Stomach (tissue), 9 donors: ENCODE results near the gene STAT5B. TPM values are rescaled to one million over a fixed set of nuclear protein-coding genes. Genes with fewer than 3 reads are reported as not detected.

Source experiments
- DNase-seq, 2 donors: peaks; one replicate each; pipeline versions ENCODE4 v3.0.0 to v3.0.0-alpha.2; 2013 to 2019
- H3K27ac ChIP-seq, 5 donors: fragments of 200-600 bp in 4 of 5; sonication (generic) in 4 of 5; one replicate each; pipeline ENCODE4 v1.5.1; 2013 to 2019; ENCODE audit warnings: mild to moderate bottlenecking in 1 of 5, moderate library complexity in 1 of 5
- H3K27me3 ChIP-seq, 3 donors: fragments of 200-600 bp; sonication (generic); one replicate each; pipeline ENCODE4 v1.5.1; 2017 to 2019; ENCODE audit warnings: mixed run types in 1 of 3
- H3K36me3 ChIP-seq, 4 donors: fragments of 200-600 bp; sonication (generic); 1 replicate in 3 of 4; 2 replicates in 1 of 4; pipeline ENCODE4 v1.5.1; 2016 to 2019
- H3K4me1 ChIP-seq, 4 donors: fragments of 200-600 bp; sonication (generic); one replicate each; pipeline ENCODE4 v1.5.1; 2016 to 2019
- H3K4me3 ChIP-seq, 4 donors: fragments of 200-600 bp; sonication (generic) in 3 of 4; one replicate each; pipeline ENCODE4 v1.5.1; 2016 to 2019; ENCODE audit warnings: mild to moderate bottlenecking in 1 of 4
- H3K9me3 ChIP-seq, 4 donors: fragments of 200-600 bp; sonication (generic); one replicate each; pipeline ENCODE4 v1.5.1; 2016 to 2019
- EP300 ChIP-seq: sonication (generic); formaldehyde crosslinking; IDR thresholded peaks from one replicate; pipeline ENCODE4 v1.6.1; 2017; ENCODE audit warnings: antibody characterized with exemption
- POLR2A ChIP-seq, 4 donors: fragments of 450-650 bp; IDR thresholded peaks; one replicate each; pipeline ENCODE4 v1.6.1; 2016; ENCODE audit warnings: antibody characterized with exemption in 4 of 4, control low read depth in 2 of 4, mild to moderate bottlenecking in 1 of 4, moderate library complexity in 1 of 4
- POLR2AphosphoS5 ChIP-seq, 3 donors: sonication (generic); formaldehyde crosslinking; IDR thresholded peaks; one replicate each; pipeline ENCODE4 v1.6.1; 2016; ENCODE audit warnings: antibody characterized with exemption in 3 of 3
- WGBS, 5 donors: extraction: QIAGEN DNeasy Blood & Tissue Kit in 3 of 5; methylation state at CpG; one replicate each; pipeline versions ENCODE4 v1.1.5 to v1.1.7; 2013 to 2018; 5-methylcytosine and 5-hydroxymethylcytosine counted together
- intact Hi-C: fragments of 100-400 bp; cut with DNase I; formaldehyde crosslinking; loops from one replicate; pipeline ENCODE4 v1.15.1; 2023; ENCODE audit warnings: low total_unique reads
- polyA plus RNA-seq, 3 donors: library from polyadenylated mRNA; stranded (reverse); fragments of 200-250 nt; gene quantifications; one replicate each; pipeline ENCODE4 v1.2.3, GENCODE V29; 2013
- total RNA-seq, 5 donors: library from RNA; depleted of rRNA; stranded (reverse); fragments of >200 nt; gene quantifications; one replicate each; pipeline versions ENCODE4 v1.1.0 to v1.2.3, GENCODE V29; 2014 to 2016
- TF ChIP-seq, protein P1 (sequence below), 7 experiments: fragments of 450-650 bp in 4 of 7; fragments of 200-600 bp in 3 of 7; sonication (generic) in 3 of 7; IDR thresholded peaks; one replicate each; pipeline ENCODE4 v1.5.1; 2016 to 2019; ENCODE audit warnings: antibody characterized with exemption in 7 of 7, control low read depth in 2 of 7, mild to moderate bottlenecking in 1 of 7
- donor health status: healthy with polysubstance abuse.
- donor health status: Bipolar disorder and iron deficiency.
- donor health status: healthy.

The STAT5B gene
- total and polyA plus RNA-seq, 8 donors = 18.9 to 86.2 (median 52.4) TPM

- Histone ChIP-seq H3K4me3 (no peak overlapping the region), H3K4me1 (peaks cover 18 to 54% (median 42%) of the 10 kb centered on the region in 4 donors), H3K36me3 (peaks cover 5 to 49% (median 45%) of the 10 kb centered on the region in 4 donors), H3K27ac (no peak overlapping the region), H3K9me3 (no peaks in the 10 kb centered on the region), H3K27me3 (no peaks in the 10 kb centered on the region)
- DNase-seq = no peak
- intact Hi-C loops = no loop called here
- 87 to 95% (median 91%) methylated on average over 9 to 11 of the region's 11 CpGs for WGBS, 5 donors
- TF ChIP-seq POLR2A (IDR thresholded peaks at IDR 0.05) = no peak
- TF ChIP-seq, protein P1, sequence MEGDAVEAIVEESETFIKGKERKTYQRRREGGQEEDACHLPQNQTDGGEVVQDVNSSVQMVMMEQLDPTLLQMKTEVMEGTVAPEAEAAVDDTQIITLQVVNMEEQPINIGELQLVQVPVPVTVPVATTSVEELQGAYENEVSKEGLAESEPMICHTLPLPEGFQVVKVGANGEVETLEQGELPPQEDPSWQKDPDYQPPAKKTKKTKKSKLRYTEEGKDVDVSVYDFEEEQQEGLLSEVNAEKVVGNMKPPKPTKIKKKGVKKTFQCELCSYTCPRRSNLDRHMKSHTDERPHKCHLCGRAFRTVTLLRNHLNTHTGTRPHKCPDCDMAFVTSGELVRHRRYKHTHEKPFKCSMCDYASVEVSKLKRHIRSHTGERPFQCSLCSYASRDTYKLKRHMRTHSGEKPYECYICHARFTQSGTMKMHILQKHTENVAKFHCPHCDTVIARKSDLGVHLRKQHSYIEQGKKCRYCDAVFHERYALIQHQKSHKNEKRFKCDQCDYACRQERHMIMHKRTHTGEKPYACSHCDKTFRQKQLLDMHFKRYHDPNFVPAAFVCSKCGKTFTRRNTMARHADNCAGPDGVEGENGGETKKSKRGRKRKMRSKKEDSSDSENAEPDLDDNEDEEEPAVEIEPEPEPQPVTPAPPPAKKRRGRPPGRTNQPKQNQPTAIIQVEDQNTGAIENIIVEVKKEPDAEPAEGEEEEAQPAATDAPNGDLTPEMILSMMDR (IDR thresholded peaks at IDR 0.05) = no peak
- no peak for TF ChIP-seq POLR2AphosphoS5 (IDR thresholded peaks at IDR 0.05)
- TF ChIP-seq EP300 = no peak
Measured at GRCh38 chr17:42291129-42291528, 14.9 kb upstream of the STAT5B start.

GRCh38 chr17:42290577-42290976, 14.4 kb upstream of the STAT5B start:
- intact Hi-C loops = no loop called here
- peaks cover 20 to 59% (median 45%) of the 10 kb centered on the region in 4 donors for H3K4me1 ChIP-seq
- no peak for DNase-seq
- no peak overlapping the region for H3K4me3 ChIP-seq
- H3K27me3 ChIP-seq = no peaks in the 10 kb centered on the region
- peak overlapping the region in 1 of 5 donors; percentile 32 for H3K27ac ChIP-seq
- peaks cover 0 to 44% (median 39%) of the 10 kb centered on the region in 4 donors for H3K36me3 ChIP-seq
- TF ChIP-seq, protein P1 (IDR thresholded peaks at IDR 0.05) = no peak
- TF ChIP-seq EP300 = no peak
- H3K9me3 ChIP-seq = no peaks in the 10 kb centered on the region
- 78 to 90% (median 85%) methylated on average over 5 of the region's 5 CpGs for WGBS, 5 donors

DNA sequence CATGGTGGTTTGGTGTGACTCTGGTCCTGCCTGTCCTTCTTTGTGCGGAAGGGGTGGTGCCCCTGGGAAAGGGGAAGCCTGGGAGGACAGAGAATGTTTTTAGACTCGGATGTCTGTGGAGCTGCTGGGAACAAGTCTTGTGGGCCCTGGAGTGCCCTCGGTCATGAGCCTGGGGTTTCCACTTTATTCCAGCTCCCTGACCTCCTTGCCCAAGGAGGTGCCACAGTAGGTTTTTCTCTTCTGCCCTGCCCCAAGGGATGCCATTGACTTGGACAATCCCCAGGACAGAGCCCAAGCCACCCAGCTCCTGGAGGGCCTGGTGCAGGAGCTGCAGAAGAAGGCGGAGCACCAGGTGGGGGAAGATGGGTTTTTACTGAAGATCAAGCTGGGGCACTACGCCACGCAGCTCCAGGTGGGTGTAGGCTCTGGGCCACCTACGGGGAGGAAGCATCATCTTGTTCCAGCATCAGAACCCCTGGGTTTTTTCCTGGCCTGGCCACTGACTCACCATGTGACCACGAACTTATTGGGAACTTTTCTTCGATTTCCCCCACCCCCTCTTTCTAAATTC, 13.5 kb upstream of the STAT5B start:
- no peak for DNase-seq
- 80 to 86% (median 83%) methylated on average over 8 to 9 of the region's 9 CpGs for WGBS, 5 donors
- H3K4me3 ChIP-seq = peak overlapping the region; percentile 69 to 75 (median 72)
- peaks cover 0 to 35% (median 31%) of the 10 kb centered on the region in 4 donors for H3K36me3 ChIP-seq
- intact Hi-C loops = no loop called here
- no peaks in the 10 kb centered on the region for H3K9me3 ChIP-seq
- H3K27me3 ChIP-seq = no peaks in the 10 kb centered on the region
- peaks cover 20 to 62% (median 45%) of the 10 kb centered on the region in 4 donors for H3K4me1 ChIP-seq
- H3K27ac ChIP-seq = peak overlapping the region; percentile 71 to 92 (median 87)
- TF ChIP-seq, protein P1 (IDR thresholded peaks at IDR 0.05) = no peak
- no peak for TF ChIP-seq POLR2A (IDR thresholded peaks at IDR 0.05)
- TF ChIP-seq POLR2AphosphoS5 (IDR thresholded peaks at IDR 0.05) = no peak
- TF ChIP-seq EP300 = no peak

GRCh38 chr17:42288803-42289610, 12.8 kb upstream of the STAT5B start:
- Histone ChIP-seq H3K9me3 (no peaks in the 10 kb centered on the region), H3K27me3 (no peaks in the 10 kb centered on the region), H3K4me3 (peak overlapping the region; percentile 69 to 75 (median 72)), H3K4me1 (peaks cover 20 to 62% (median 45%) of the 10 kb centered on the region in 4 donors), H3K27ac (peak overlapping the region; percentile 71 to 92 (median 87)), H3K36me3 (peaks cover 0 to 28% (median 24%) of the 10 kb centered on the region in 4 donors)
- intact Hi-C loops = no loop called here
- TF ChIP-seq EP300 (no peak), POLR2AphosphoS5 (IDR thresholded peaks at IDR 0.05) (no peak), POLR2A (IDR thresholded peaks at IDR 0.05) (no peak)
- TF ChIP-seq, protein P1 (IDR thresholded peaks at IDR 0.05) = no peak
- DNase-seq = peak; percentile 55 to 62
- 43 to 55% (median 46%) methylated on average over 29 to 44 of the region's 44 CpGs for WGBS, 5 donors
